ENCODE measurements around the gene STK4.

- TF ChIP-seq YY1 (IDR thresholded peaks at IDR 0.05; ENCODE audit: insufficient read depth, insufficient read length) = no peak
- no peak for TF ChIP-seq SUZ12 (IDR thresholded peaks at IDR 0.05; ENCODE audit: extremely low read depth, insufficient read depth, insufficient read length)
These were observed 33.4 kb upstream of the STK4 start for GRCh38 chr20:44932916-44933315.

Data from NT2/D1 (cell line).